ENCODE measurements around the gene IRF5.

Gene IRF5

DNA sequence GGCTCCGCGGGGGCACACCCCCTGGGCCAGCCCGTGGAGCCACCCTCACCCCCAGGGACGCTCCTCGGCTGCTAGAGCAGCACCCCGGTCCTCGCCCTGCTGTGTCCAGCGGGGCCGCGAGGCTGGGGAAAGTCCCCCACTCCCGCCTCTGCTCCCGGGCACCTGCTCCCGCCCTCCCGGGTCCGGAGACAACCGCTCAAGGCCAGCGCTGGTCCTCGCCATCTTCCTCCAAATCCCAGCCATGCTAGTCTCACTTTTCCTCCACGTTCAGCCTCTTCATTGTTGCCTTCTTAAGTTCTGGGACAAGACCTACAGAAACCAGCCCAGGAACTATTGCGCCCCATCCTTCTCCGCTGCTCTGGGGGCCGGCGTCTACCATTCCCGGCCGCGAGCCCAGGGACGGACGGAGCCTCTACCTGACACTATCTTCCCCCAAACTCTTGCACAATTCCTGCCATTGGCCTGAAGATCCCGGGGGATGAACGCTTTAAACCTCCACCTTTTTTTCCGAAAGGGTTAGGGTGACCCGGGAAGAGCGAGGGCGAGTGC is 22.4 kb upstream of the IRF5 start:
- Histone ChIP-seq H3K4me1 (ENCODE audit: control insufficient read depth, insufficient read depth, low read length, poor library complexity, severe bottlenecking) (peaks cover 13% of the 10 kb centered on the region), H3K9me3 (ENCODE audit: control insufficient read depth, low read length) (no peaks in the 10 kb centered on the region), H3K4me3 (ENCODE audit: extremely low read depth, insufficient read depth, low read length, poor library complexity, severe bottlenecking) (no peak overlapping the region), H3K27ac (ENCODE audit: low read depth, low read length, severe bottlenecking) (no peak overlapping the region), H3K36me3 (ENCODE audit: control insufficient read depth, insufficient read depth, low read length) (no peaks in the 10 kb centered on the region)
- 82 to 87% methylated on average over 20 to 29 of the region's 34 CpGs for WGBS, 2 experiments (ENCODE audit: insufficient coverage in 2 of 2)

GRCh38 chr7:128915841-128916642 is 21.7 kb upstream of the IRF5 start:
- Histone ChIP-seq H3K36me3 (ENCODE audit: control insufficient read depth, insufficient read depth, low read length) (no peaks in the 10 kb centered on the region), H3K4me1 (ENCODE audit: control insufficient read depth, insufficient read depth, low read length, poor library complexity, severe bottlenecking) (peaks cover 14% of the 10 kb centered on the region), H3K9me3 (ENCODE audit: control insufficient read depth, low read length) (no peaks in the 10 kb centered on the region), H3K27ac (ENCODE audit: low read depth, low read length, severe bottlenecking) (no peak overlapping the region), H3K4me3 (ENCODE audit: extremely low read depth, insufficient read depth, low read length, poor library complexity, severe bottlenecking) (no peak overlapping the region)
- WGBS, 2 experiments (ENCODE audit: insufficient coverage in 2 of 2), result 84 to 91% methylated on average over 60 to 66 of the region's 69 CpGs

GRCh38 chr7:128916643-128916915 is 21.1 kb upstream of the IRF5 start:
- WGBS, 2 experiments (ENCODE audit: insufficient coverage in 2 of 2), result 90 to 97% methylated on average over 6 to 7 of the region's 7 CpGs
- Histone ChIP-seq H3K4me3 (ENCODE audit: extremely low read depth, insufficient read depth, low read length, poor library complexity, severe bottlenecking) (no peak overlapping the region), H3K9me3 (ENCODE audit: control insufficient read depth, low read length) (no peaks in the 10 kb centered on the region), H3K4me1 (ENCODE audit: control insufficient read depth, insufficient read depth, low read length, poor library complexity, severe bottlenecking) (peaks cover 10% of the 10 kb centered on the region), H3K27ac (ENCODE audit: low read depth, low read length, severe bottlenecking) (no peak overlapping the region), H3K36me3 (ENCODE audit: control insufficient read depth, insufficient read depth, low read length) (no peaks in the 10 kb centered on the region)

DNA sequence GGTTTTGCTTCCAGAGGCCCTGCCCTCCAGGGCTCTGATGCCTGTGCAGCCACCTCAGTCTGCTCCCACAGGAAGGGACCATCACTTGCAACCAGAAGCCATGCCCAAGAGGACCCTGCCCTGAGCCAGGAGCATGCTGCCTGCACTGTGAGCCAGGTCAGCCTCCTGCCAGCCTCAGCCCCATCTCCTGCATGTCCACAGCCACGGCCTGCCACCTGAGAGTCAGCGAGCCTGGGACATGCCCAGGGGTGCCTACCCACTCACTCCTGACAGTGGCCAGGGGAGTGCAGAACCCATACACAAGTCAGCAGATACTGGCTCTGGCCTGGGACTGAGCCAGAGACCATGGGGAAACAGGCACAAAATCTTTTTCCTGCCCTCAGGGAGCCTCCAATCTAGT is 20.6 kb upstream of the IRF5 start:
- WGBS, 2 experiments (ENCODE audit: insufficient coverage in 2 of 2), result 94 to 100% methylated on average over 1 to 2 of the region's 2 CpGs
- Histone ChIP-seq H3K36me3 (ENCODE audit: control insufficient read depth, insufficient read depth, low read length) (no peaks in the 10 kb centered on the region), H3K4me1 (ENCODE audit: control insufficient read depth, insufficient read depth, low read length, poor library complexity, severe bottlenecking) (peaks cover 5% of the 10 kb centered on the region), H3K27ac (ENCODE audit: low read depth, low read length, severe bottlenecking) (no peak overlapping the region), H3K9me3 (ENCODE audit: control insufficient read depth, low read length) (no peaks in the 10 kb centered on the region), H3K4me3 (ENCODE audit: extremely low read depth, insufficient read depth, low read length, poor library complexity, severe bottlenecking) (no peak overlapping the region)

GRCh38 chr7:128918016-128918665 is 19.6 kb upstream of the IRF5 start:
- H3K4me1 ChIP-seq (ENCODE audit: control insufficient read depth, insufficient read depth, low read length, poor library complexity, severe bottlenecking), result peaks cover 3% of the 10 kb centered on the region
- H3K27ac ChIP-seq (ENCODE audit: low read depth, low read length, severe bottlenecking), result no peak overlapping the region
- H3K36me3 ChIP-seq (ENCODE audit: control insufficient read depth, insufficient read depth, low read length), result no peaks in the 10 kb centered on the region
- no peak overlapping the region for H3K4me3 ChIP-seq (ENCODE audit: extremely low read depth, insufficient read depth, low read length, poor library complexity, severe bottlenecking)
- WGBS, 2 experiments (ENCODE audit: insufficient coverage in 2 of 2), result 93 to 94% methylated on average over 4 to 5 of the region's 8 CpGs
- no peaks in the 10 kb centered on the region for H3K9me3 ChIP-seq (ENCODE audit: control insufficient read depth, low read length)

DNA sequence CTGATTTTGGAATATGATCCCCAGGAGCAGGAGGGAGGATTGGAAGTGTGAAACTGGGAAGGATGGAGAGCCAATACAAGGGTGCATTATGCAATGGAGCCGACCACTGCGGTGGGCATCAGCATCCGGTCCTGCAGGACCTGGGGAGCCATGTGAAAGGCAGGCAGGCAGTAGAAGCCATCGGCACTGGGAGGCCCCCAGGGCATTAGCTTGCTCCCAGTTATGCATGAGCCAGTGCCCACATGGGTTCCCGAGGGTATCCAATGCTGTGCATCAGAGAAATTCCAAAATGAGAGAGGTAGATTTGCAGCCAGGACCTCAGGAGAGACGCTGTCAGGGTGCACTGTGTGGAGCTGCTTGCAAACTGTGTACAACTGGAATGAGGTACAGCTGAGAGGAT is 18.5 kb upstream of the IRF5 start:
- 90 to 97% methylated on average over 6 of the region's 6 CpGs for WGBS, 2 experiments (ENCODE audit: insufficient coverage in 2 of 2)
- H3K36me3 ChIP-seq (ENCODE audit: control insufficient read depth, insufficient read depth, low read length), result no peaks in the 10 kb centered on the region
- peaks cover 3% of the 10 kb centered on the region for H3K4me1 ChIP-seq (ENCODE audit: control insufficient read depth, insufficient read depth, low read length, poor library complexity, severe bottlenecking)
- H3K9me3 ChIP-seq (ENCODE audit: control insufficient read depth, low read length), result no peaks in the 10 kb centered on the region
- H3K27ac ChIP-seq (ENCODE audit: low read depth, low read length, severe bottlenecking), result no peak overlapping the region
- no peak overlapping the region for H3K4me3 ChIP-seq (ENCODE audit: extremely low read depth, insufficient read depth, low read length, poor library complexity, severe bottlenecking)

- H3K9me3 ChIP-seq (ENCODE audit: control insufficient read depth, low read length), result no peaks in the 10 kb centered on the region
- no peak overlapping the region for H3K27ac ChIP-seq (ENCODE audit: low read depth, low read length, severe bottlenecking)
- 59 to 62% methylated on average over 11 to 12 of the region's 14 CpGs for WGBS, 2 experiments (ENCODE audit: insufficient coverage in 2 of 2)
- peaks cover 3% of the 10 kb centered on the region for H3K4me1 ChIP-seq (ENCODE audit: control insufficient read depth, insufficient read depth, low read length, poor library complexity, severe bottlenecking)
- H3K36me3 ChIP-seq (ENCODE audit: control insufficient read depth, insufficient read depth, low read length), result no peaks in the 10 kb centered on the region
- no peak overlapping the region for H3K4me3 ChIP-seq (ENCODE audit: extremely low read depth, insufficient read depth, low read length, poor library complexity, severe bottlenecking)
Observed at GRCh38 chr7:128919881-128920799, 17.6 kb upstream of the IRF5 start.

GRCh38 chr7:128920913-128921582 is 16.7 kb upstream of the IRF5 start:
- WGBS, 2 experiments (ENCODE audit: insufficient coverage in 2 of 2), result 85 to 88% methylated on average over 5 to 8 of the region's 13 CpGs
- no peaks in the 10 kb centered on the region for H3K36me3 ChIP-seq (ENCODE audit: control insufficient read depth, insufficient read depth, low read length)
- H3K27ac ChIP-seq (ENCODE audit: low read depth, low read length, severe bottlenecking), result no peak overlapping the region
- no peak overlapping the region for H3K4me3 ChIP-seq (ENCODE audit: extremely low read depth, insufficient read depth, low read length, poor library complexity, severe bottlenecking)
- H3K4me1 ChIP-seq (ENCODE audit: control insufficient read depth, insufficient read depth, low read length, poor library complexity, severe bottlenecking), result peaks cover 3% of the 10 kb centered on the region
- H3K9me3 ChIP-seq (ENCODE audit: control insufficient read depth, low read length), result no peaks in the 10 kb centered on the region

DNA sequence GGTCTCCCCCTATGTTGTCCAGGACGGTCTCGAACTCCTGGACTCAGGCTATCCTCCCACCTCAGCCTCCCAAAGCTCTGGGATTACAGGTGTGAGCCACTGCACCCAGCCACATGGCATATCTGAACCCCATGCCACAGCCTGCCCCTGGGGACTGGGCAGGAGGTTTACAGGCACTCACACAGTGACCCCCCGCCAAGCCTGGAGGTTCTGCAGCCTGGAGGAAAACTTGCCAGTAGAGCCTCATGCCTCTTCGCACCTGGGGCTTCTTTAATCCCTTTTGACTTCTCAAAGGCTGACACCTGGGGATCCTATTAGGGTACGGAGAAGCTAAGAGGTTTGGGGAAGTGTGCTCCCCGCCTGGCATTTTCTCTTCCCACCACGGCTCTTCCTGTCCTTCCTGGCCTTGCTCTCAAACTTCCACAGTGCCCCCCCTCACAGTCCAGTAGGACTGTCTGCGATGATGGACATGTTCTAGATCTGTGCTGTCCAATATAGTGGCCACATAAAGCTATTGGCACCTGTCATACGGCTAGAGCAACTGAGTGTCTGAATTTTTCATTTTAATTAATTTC is 15.8 kb upstream of the IRF5 start:
- Histone ChIP-seq H3K4me1 (ENCODE audit: control insufficient read depth, insufficient read depth, low read length, poor library complexity, severe bottlenecking) (peaks cover 3% of the 10 kb centered on the region), H3K36me3 (ENCODE audit: control insufficient read depth, insufficient read depth, low read length) (no peaks in the 10 kb centered on the region), H3K9me3 (ENCODE audit: control insufficient read depth, low read length) (no peaks in the 10 kb centered on the region), H3K27ac (ENCODE audit: low read depth, low read length, severe bottlenecking) (no peak overlapping the region), H3K4me3 (ENCODE audit: extremely low read depth, insufficient read depth, low read length, poor library complexity, severe bottlenecking) (no peak overlapping the region)
- WGBS, 2 experiments (ENCODE audit: insufficient coverage in 2 of 2), result 83 to 97% methylated on average over 4 to 7 of the region's 9 CpGs
